Left colon (tissue), 2 donors: Measurements from ENCODE around the gene SCPEP1. TPM values are rescaled to one million over a fixed set of nuclear protein-coding genes. Genes with fewer than 3 reads are reported as not detected.

Experiments used
- ATAC-seq: fragments of 200-7000 bp; cut with Tn5 transposase; one replicate; pipeline ENCODE4 v1.9.1; 2020; ENCODE audit warnings: mild to moderate bottlenecking, moderate library complexity
- DNase-seq, 2 donors: peaks; one replicate each; pipeline ENCODE4 v3.0.0-alpha.2; 2020
- intact Hi-C, 2 donors: fragments of 100-400 bp; cut with DNase I in 1 of 2; cut with micrococcal nuclease in 1 of 2; formaldehyde crosslinking; loops; one replicate each; pipeline versions ENCODE4 v1.11.2 to v1.14.0; 2022; cut with DNase I, micrococcal nuclease
- total RNA-seq, 2 donors: library from RNA; stranded (reverse); fragmentation: NEBNext Ultra II Directional; extraction: Animal tissue kit (Norgen Biotek cat#: 25700); gene quantifications; one replicate each; pipeline ENCODE4 v1.2.1, GENCODE V29; 2021
- donor health status: DM: no; HTN: no; CAD: no.
- donor health status: DM: yes; HTN: yes; CAD: no.

The SCPEP1 gene
- total RNA-seq, 2 donors from 2014 or later = 15.3 to 30.9 TPM

GRCh38 chr17:57021226-57021940 is 43.5 kb downstream of the SCPEP1 start:
- intact Hi-C loops = no loop called here
- ATAC-seq = peak; percentile 93
- peak; percentile 56 to 74 for DNase-seq

GRCh38 chr17:57025876-57026275 is 47.9 kb downstream of the SCPEP1 start:
- ATAC-seq = no peak

GRCh38 chr17:57027852-57028251 is 49.9 kb downstream of the SCPEP1 start:
- intact Hi-C loops = no loop called here
- DNase-seq (no peak), ATAC-seq (no peak)

More at GRCh38 chr17:57025876-57026275, 47.9 kb downstream of the SCPEP1 start:
- intact Hi-C loops = no loop called here
- DNase-seq = no peak

- ATAC-seq = peak; percentile 40
- intact Hi-C loops = no loop called here
- DNase-seq = peak; percentile 57 to 81
Measured at GRCh38 chr17:57032343-57032742, 54.4 kb downstream of the SCPEP1 start.

GRCh38 chr17:57033296-57033695 is 55.4 kb downstream of the SCPEP1 start:
- ATAC-seq = peak; percentile 26
- no peak for DNase-seq
- intact Hi-C loops = no loop called here

- intact Hi-C loops = no loop called here
- DNase-seq (peak; percentile 34 to 44), ATAC-seq (peak; percentile 41)
Measured at GRCh38 chr17:57034807-57035754, 57.1 kb downstream of the SCPEP1 start.

- ATAC-seq (peak; percentile 76), DNase-seq (peak; percentile 72 to 75)
- intact Hi-C loops = no loop called here
Measured at GRCh38 chr17:57035971-57036481, 58.1 kb downstream of the SCPEP1 start.

- DNase-seq (no peak), ATAC-seq (no peak)
- intact Hi-C loops = no loop called here
Measured at GRCh38 chr17:57037411-57037810, 59.5 kb downstream of the SCPEP1 start.

GRCh38 chr17:57038486-57038885 is 60.6 kb downstream of the SCPEP1 start:
- intact Hi-C loops = no loop called here
- ATAC-seq (no peak), DNase-seq (no peak)

GRCh38 chr17:57040571-57040970 is 62.6 kb downstream of the SCPEP1 start:
- no peak for ATAC-seq
- DNase-seq = no peak
- intact Hi-C loops = no loop called here

- ATAC-seq (no peak), DNase-seq (no peak)
- intact Hi-C loops = no loop called here
Measured at GRCh38 chr17:57043276-57043675, 65.3 kb downstream of the SCPEP1 start.

GRCh38 chr17:57044976-57045867 is 67.3 kb downstream of the SCPEP1 start:
- ATAC-seq = peak; percentile 22
- no peak for DNase-seq
- intact Hi-C loops = no loop called here

- intact Hi-C loops = no loop called here
- peak; percentile 74 for ATAC-seq
- peak in 1 of 2 donors; percentile 37 for DNase-seq
Measured at GRCh38 chr17:57045868-57046704, 68.2 kb downstream of the SCPEP1 start.

- ATAC-seq (no peak), DNase-seq (no peak)
- intact Hi-C loops = no loop called here
Measured at GRCh38 chr17:57046749-57047148, 68.8 kb downstream of the SCPEP1 start.

- intact Hi-C loops = no loop called here
- DNase-seq (no peak), ATAC-seq (no peak)
Measured at GRCh38 chr17:57048096-57048495, 70.2 kb downstream of the SCPEP1 start.

GRCh38 chr17:57050306-57050705 is 72.4 kb downstream of the SCPEP1 start:
- intact Hi-C loops = no loop called here
- ATAC-seq = no peak

GRCh38 chr17:57051886-57052361 is 74.0 kb downstream of the SCPEP1 start:
- DNase-seq (no peak), ATAC-seq (no peak)
- intact Hi-C loops = no loop called here

More at GRCh38 chr17:57050306-57050705, 72.4 kb downstream of the SCPEP1 start:
- no peak for DNase-seq
